DOHH2 (cell line): ENCODE data around the gene RBL1.

Source experiments
- H3F3A ChIP-seq: fragments of 200-600 bp; sonication (generic), shearing (Covaris generic); 2 replicates; pipeline ENCODE4 v1.6.0; 2016; ENCODE audit warnings: antibody characterized with exemption, mild to moderate bottlenecking; ENCODE audit not compliant: control insufficient read depth, insufficient read depth
- H3K27ac ChIP-seq: fragments of 200-600 bp; sonication (generic); 2 replicates; pipeline ENCODE4 v1.5.1; 2014; ENCODE audit warnings: low read depth, mild to moderate bottlenecking, low read length, moderate library complexity
- H3K27me3 ChIP-seq: fragments of 200-600 bp; sonication (generic); 2 replicates; pipeline ENCODE4 v1.6.1; 2014; ENCODE audit warnings: mild to moderate bottlenecking, low read length, mixed read lengths; ENCODE audit not compliant: control insufficient read depth
- H3K36me3 ChIP-seq: fragments of 200-600 bp; sonication (generic); 2 replicates; pipeline ENCODE4 v1.6.1; 2014; ENCODE audit warnings: mild to moderate bottlenecking, low read length, moderate library complexity, mixed read lengths; ENCODE audit not compliant: control insufficient read depth
- H3K4me1 ChIP-seq: fragments of 200-600 bp; sonication (generic); 2 replicates; pipeline ENCODE4 v1.6.1; 2014; ENCODE audit warnings: mild to moderate bottlenecking, low read length, mixed read lengths; ENCODE audit not compliant: control insufficient read depth
- H3K4me2 ChIP-seq: fragments of 200-600 bp; sonication (generic); 2 replicates; pipeline ENCODE4 v1.6.0; 2014; ENCODE audit warnings: mild to moderate bottlenecking, low read length, moderate library complexity
- H3K4me3 ChIP-seq: fragments of 200-600 bp; sonication (generic); 2 replicates; pipeline ENCODE4 v1.5.1; 2014; ENCODE audit warnings: mild to moderate bottlenecking, low read length, mixed read lengths
- H3K79me2 ChIP-seq: fragments of 200-600 bp; sonication (generic); 2 replicates; pipeline ENCODE4 v1.6.1; 2014; ENCODE audit warnings: mild to moderate bottlenecking, low read length, mixed read lengths; ENCODE audit not compliant: control insufficient read depth
- H3K9me2 ChIP-seq: fragments of 200-600 bp; sonication (generic); replicated peaks from 2 replicates; pipeline ENCODE4 v1.6.1; 2014; ENCODE audit warnings: mild to moderate bottlenecking, low read length, mixed read lengths; ENCODE audit not compliant: control insufficient read depth
- H3K9me3 ChIP-seq: fragments of 200-600 bp; sonication (generic); 2 replicates; pipeline ENCODE4 v1.6.1; 2014; ENCODE audit warnings: antibody characterized with exemption, low read length, mixed read lengths; ENCODE audit not compliant: control insufficient read depth, insufficient read depth
- H4K20me1 ChIP-seq: fragments of 200-600 bp; sonication (generic); 2 replicates; pipeline ENCODE4 v1.6.0; 2014; ENCODE audit warnings: low read depth, mild to moderate bottlenecking, antibody characterized with exemption, low read length, moderate library complexity; ENCODE audit not compliant: control insufficient read depth, insufficient read depth
- CTCF ChIP-seq: fragments of 200-600 bp; sonication (generic); IDR thresholded peaks from one replicate; pipeline ENCODE4 v1.5.1; 2014; ENCODE audit warnings: antibody characterized with exemption, mild to moderate bottlenecking, low read depth, low read length; ENCODE audit not compliant: poor library complexity, severe bottlenecking
- EZH2phosphoT487 ChIP-seq: fragments of 200-600 bp; sonication (generic); IDR thresholded peaks from 2 replicates; pipeline ENCODE4 v1.6.1; 2017; ENCODE audit warnings: borderline replicate concordance, mild to moderate bottlenecking, antibody characterized with exemption, low read length, moderate library complexity, mixed read lengths

RBL1 gene

GRCh38 chr20:36959242-36959641 lies 136.6 kb downstream of the RBL1 start:
- no peaks in the 10 kb centered on the region for H3F3A ChIP-seq
- no peak overlapping the region for H3K4me2 ChIP-seq
- TF ChIP-seq CTCF (no peak), EZH2phosphoT487 (no peak)
- H3K4me3 ChIP-seq = no peak overlapping the region
- no peaks in the 10 kb centered on the region for H3K27me3 ChIP-seq
- no peaks in the 10 kb centered on the region for H4K20me1 ChIP-seq
- H3K9me2 ChIP-seq = no peaks in the 10 kb centered on the region
- H3K27ac ChIP-seq = no peak overlapping the region
- peaks cover 7% of the 10 kb centered on the region for H3K4me1 ChIP-seq
- peaks cover 3% of the 10 kb centered on the region; the same call in 1 of the 2 replicates for H3K9me3 ChIP-seq
- no peaks in the 10 kb centered on the region for H3K36me3 ChIP-seq
- no peaks in the 10 kb centered on the region for H3K79me2 ChIP-seq

GRCh38 chr20:36957875-36958667 lies 137.7 kb downstream of the RBL1 start:
- Histone ChIP-seq H3K27ac (no peak overlapping the region), H4K20me1 (no peaks in the 10 kb centered on the region), H3K4me1 (peaks cover 7% of the 10 kb centered on the region), H3K27me3 (no peaks in the 10 kb centered on the region), H3K36me3 (no peaks in the 10 kb centered on the region), H3F3A (no peaks in the 10 kb centered on the region), H3K79me2 (no peaks in the 10 kb centered on the region), H3K4me2 (no peak overlapping the region), H3K9me3 (peaks cover 2% of the 10 kb centered on the region; the same call in 1 of the 2 replicates), H3K9me2 (no peaks in the 10 kb centered on the region), H3K4me3 (no peak overlapping the region)
- TF ChIP-seq CTCF = no peak
- no peak for TF ChIP-seq EZH2phosphoT487

- H3K79me2 ChIP-seq = no peaks in the 10 kb centered on the region
- H3F3A ChIP-seq = no peaks in the 10 kb centered on the region
- H3K4me2 ChIP-seq = no peak overlapping the region
- H3K27ac ChIP-seq = no peak overlapping the region
- H3K9me3 ChIP-seq = no peaks in the 10 kb centered on the region
- no peaks in the 10 kb centered on the region for H4K20me1 ChIP-seq
- TF ChIP-seq CTCF = no peak
- TF ChIP-seq EZH2phosphoT487 = no peak
- H3K4me3 ChIP-seq = no peak overlapping the region
- H3K27me3 ChIP-seq = no peaks in the 10 kb centered on the region
- H3K36me3 ChIP-seq = no peaks in the 10 kb centered on the region
- no peaks in the 10 kb centered on the region for H3K9me2 ChIP-seq
- peaks cover 14% of the 10 kb centered on the region for H3K4me1 ChIP-seq
Observed at GRCh38 chr20:36956674-36957073, 139.1 kb downstream of the RBL1 start.
